ENCODE data around the gene LIMD2.
A peak's percentile ranks its signal among the peaks of the same experiment; 100 is the strongest.

Gene LIMD2

GRCh38 chr17:63681530-63681929, 18.4 kb downstream of the LIMD2 start:
- no peak for DNase-seq (ENCODE audit: low read depth)

DNA sequence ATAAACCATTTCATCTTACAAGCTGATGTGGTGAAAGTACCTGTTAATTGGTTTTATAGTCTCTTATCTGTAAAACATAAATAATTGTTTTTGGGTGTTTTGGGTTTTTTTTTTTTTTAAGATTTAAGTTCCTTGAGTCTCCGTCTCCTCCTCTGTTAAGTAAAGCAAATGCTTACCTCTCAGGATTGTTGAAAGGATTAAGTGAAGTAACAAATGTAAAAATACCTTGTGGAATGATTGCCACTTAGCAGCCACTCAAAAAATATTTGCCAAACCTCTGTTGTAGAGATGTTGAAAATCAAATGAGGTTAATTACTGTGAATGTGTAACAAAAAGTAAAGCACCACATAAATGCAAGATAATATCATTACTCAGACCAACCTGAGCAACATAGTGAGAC, 19.2 kb downstream of the LIMD2 start:
- DNase-seq (ENCODE audit: low read depth) = no peak

GRCh38 chr17:63679214-63679613, 20.7 kb downstream of the LIMD2 start:
- no peak for DNase-seq (ENCODE audit: low read depth)

GRCh38 chr17:63676584-63676983, 23.3 kb downstream of the LIMD2 start:
- DNase-seq (ENCODE audit: low read depth) = no peak

- DNase-seq (ENCODE audit: low read depth) = no peak
These were observed 24.0 kb downstream of the LIMD2 start for GRCh38 chr17:63675607-63676546.

DNA sequence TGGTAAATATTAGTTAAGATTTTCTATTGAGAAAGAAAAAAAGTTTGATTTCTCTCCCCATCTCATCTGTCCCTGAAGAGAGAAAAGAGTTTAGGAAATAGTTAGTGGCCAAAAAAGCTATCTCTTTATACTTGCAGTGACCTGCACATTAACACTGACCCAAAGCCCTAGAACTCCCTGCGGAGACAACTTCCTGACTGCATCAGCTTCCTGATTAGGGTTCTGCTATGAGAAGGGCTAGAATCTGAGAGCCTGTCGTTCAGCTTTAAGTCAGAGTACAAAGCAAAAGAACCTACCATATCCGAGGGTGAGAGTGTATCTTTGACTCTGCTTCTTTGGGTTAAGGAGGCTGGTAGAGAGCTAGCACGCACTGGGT, 24.7 kb downstream of the LIMD2 start:
- DNase-seq (ENCODE audit: low read depth) = no peak

- no peak for DNase-seq (ENCODE audit: low read depth)
These were observed 27.1 kb downstream of the LIMD2 start for GRCh38 chr17:63672856-63673255.

DNA sequence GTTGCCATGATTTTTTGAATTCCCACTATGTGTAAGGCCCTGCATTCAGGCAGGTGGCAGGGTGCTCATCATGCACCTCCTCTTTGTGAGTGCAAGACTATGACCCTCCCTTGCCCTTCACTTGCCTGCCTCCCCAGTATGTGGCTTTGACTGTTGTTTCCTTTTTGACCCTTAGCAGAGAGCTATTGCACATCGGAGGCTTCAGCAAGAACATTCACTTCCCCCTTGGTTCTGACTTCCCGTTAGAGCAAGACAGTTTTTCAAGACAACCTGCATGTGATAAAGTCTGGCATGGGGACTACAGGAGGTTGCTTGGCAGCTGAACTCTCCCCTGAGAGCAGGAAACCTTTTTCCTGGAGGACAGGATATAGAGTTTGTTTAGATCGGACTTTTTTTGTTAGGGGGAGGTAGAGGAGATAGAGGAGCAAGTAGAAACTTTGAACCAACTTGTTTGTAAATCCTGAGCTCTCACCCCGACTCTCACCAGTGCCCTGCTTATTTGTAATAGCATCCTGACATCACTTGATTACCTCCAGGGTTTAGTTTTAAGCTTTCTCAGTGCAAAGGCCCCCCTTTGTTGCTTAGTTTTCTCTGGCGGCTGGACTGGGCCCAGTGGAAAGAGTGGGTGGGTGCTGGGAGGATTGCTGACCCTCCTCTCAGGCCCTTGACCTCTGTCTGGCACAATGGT, 34.3 kb downstream of the LIMD2 start:
- peak; percentile 32 for DNase-seq (ENCODE audit: low read depth)

GRCh38 chr17:63659850-63660249, 40.1 kb downstream of the LIMD2 start:
- DNase-seq (ENCODE audit: low read depth) = no peak

DNA sequence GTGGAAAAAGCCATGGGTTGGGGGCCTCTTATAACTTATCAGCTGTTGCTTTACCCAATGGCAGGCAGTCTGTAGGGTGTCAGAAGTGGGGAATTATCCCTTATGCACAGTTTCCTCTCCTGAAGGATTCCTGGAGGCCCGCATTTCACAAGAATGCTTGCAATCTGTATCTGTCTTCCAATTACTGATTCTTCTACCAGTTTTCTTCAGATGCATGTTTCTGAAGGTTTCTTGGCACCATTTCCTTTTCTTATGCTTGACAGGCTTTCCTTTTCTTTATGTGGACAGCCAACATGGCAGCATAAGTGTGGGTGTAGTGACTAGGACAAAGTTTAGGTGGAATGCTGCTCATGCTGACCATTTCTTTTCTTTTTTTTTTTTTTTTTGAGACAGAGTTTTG, 41.6 kb downstream of the LIMD2 start:
- DNase-seq (ENCODE audit: low read depth) = no peak

GRCh38 chr17:63657786-63658185, 42.1 kb downstream of the LIMD2 start:
- no peak for DNase-seq (ENCODE audit: low read depth)

DNA sequence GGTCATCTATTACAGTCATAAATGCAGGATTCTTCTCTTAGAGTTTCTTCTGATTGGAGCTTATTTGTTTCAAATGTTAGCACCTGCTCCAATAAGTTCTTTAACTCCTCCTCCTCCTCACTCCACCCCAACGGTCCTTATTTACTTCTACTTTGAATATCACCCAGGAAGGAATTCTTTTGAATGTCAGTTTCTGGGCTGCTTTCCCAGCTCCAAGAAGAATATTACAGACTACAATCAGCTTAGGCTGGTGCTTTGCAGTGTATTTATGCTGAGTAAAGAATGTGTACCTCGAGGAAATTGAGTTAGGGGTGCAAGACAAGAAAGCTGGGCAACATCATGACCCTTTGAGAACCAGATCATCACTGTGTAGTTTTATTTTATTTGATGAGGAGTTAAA, 46.9 kb downstream of the LIMD2 start:
- DNase-seq (ENCODE audit: low read depth) = no peak

DNA sequence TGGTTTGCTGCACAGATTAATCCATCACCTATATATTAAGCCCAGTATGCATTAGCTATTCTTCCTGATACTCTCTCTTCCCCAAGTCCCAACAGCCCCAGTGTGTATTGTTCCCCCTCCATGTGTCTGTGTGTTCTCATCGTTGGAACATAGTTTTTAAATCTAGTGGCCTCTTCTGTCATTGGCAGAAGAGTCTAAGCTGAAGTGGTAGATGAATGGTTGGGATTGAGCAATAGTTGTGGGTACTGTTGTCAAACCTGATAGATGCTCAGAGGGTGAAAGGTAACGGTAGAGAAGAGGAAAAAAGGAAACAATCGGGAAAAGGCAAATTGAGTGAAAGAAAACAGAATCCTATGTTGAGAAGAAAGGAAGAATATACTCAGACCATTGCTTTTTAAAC, 47.8 kb downstream of the LIMD2 start:
- no peak for DNase-seq (ENCODE audit: low read depth)

DNA sequence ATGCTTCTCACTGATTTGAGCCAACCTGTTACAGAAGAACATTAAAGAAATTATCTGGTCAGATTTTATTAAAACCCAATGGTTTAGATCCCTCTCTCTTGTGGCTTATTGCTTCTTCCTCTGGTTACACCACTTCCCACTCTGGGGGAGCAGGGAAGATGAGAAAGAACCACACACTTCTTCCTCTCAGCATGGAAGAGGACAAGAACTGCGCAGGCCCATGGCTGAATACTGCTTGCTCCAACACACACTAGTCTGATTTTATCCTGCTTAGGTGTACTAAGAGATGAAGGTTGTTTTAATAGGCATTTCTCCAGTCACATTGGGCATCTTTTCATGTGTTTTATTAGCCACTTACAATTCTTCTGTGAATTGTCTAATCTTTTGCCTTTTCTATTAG, 50.1 kb downstream of the LIMD2 start:
- no peak for DNase-seq (ENCODE audit: low read depth)

- DNase-seq (ENCODE audit: low read depth) = no peak
These were observed 52.0 kb downstream of the LIMD2 start for GRCh38 chr17:63647936-63648335.

DNA sequence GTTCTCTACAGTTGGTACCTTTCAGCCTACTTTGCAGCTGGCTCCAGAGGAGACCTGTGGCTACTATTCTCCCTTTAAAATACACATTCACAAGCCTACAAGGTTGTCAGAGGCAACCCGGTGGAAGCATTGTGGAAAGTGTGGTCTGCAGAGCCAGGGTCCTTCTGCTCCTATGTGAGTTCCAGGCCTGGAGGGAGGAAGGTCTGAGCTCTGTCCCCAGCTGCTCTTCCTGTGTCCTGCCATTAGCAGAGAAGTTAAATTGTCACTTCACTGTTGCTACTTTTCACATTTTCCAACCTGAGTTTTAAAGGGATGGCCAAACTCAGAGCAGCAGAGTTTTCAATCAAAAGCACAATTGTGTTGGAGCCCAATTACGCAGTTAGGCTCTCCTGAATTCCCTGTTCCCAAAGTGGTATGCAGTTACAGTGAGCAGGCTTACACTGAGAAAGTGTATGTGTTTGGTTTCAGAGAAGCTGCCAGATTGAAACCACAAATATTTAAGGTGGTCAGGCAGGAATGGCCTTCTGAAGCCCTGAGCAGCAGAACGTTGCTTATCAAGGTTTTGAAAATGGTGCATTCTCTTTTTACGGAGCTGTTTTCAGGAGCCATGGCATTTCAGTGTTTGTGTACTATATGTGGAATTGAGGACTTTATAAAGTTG, 52.7 kb downstream of the LIMD2 start:
- DNase-seq (ENCODE audit: low read depth) = no peak

DNA sequence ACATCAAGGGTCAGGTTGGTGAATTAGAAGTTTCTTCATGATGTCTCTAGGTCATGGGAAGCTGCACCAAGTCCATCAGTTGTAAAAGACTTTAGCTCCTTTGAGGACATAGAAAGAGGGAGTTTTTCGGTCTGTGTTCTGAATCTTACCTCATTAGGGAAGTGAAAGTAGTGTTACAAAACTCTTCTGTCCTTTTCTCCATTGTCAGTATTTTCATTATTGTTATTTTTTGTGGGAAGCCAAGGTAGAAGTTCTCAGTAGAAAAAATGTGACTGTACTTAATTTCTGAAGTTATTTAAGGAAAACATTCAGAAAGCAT, 53.5 kb downstream of the LIMD2 start:
- no peak for DNase-seq (ENCODE audit: low read depth)
